Ovary (tissue), 9 donors: ENCODE data around the gene HOXA11. TPM values are rescaled to one million over a fixed set of nuclear protein-coding genes. Genes with fewer than 3 reads are reported as not detected.

Experiments used
- DNase-seq, 5 donors: peaks; one replicate each; pipeline ENCODE4 v3.0.0-alpha.2; 2019 to 2020
- H3K27ac ChIP-seq, 2 donors: fragments of 200-600 bp; one replicate each; pipeline versions ENCODE4 v1.5.1 to v1.8.0; 2019 to 2022
- H3K27me3 ChIP-seq: fragments of 200-600 bp; one replicate; pipeline ENCODE4 v1.8.0; 2022
- H3K36me3 ChIP-seq: fragments of 200-600 bp; sonication (generic); one replicate; pipeline ENCODE4 v1.5.1; 2019
- H3K4me1 ChIP-seq: one replicate; pipeline ENCODE4 v1.8.1; 2013; ENCODE audit warnings: mild to moderate bottlenecking, moderate library complexity; ENCODE audit not compliant: insufficient read depth
- H3K4me3 ChIP-seq: fragments of 200-600 bp; sonication (generic); one replicate; pipeline ENCODE4 v1.5.1; 2017
- H3K9me3 ChIP-seq, 2 donors: fragments of 200-600 bp in 1 of 2; sonication (generic) in 1 of 2; one replicate each; pipeline versions ENCODE4 v1.5.1 to v1.8.1; 2013 to 2019; ENCODE audit warnings: mild to moderate bottlenecking in 1 of 2, moderate library complexity in 1 of 2
- CTCF ChIP-seq, 3 donors: fragments of 450-650 bp in 2 of 3; fragments of 200-600 bp in 1 of 3; IDR thresholded peaks; one replicate each; pipeline versions ENCODE4 v1.5.1 to v1.8.0; 2016 to 2022; ENCODE audit warnings: antibody characterized with exemption in 3 of 3, mild to moderate bottlenecking in 1 of 3
- EP300 ChIP-seq: sonication (generic); formaldehyde crosslinking; IDR thresholded peaks from one replicate; pipeline ENCODE4 v1.6.1; 2017; ENCODE audit warnings: antibody characterized with exemption
- POLR2A ChIP-seq: fragments of 450-650 bp; IDR thresholded peaks from one replicate; pipeline ENCODE4 v1.6.1; 2017; ENCODE audit warnings: antibody characterized with exemption, mild to moderate bottlenecking, moderate library complexity
- WGBS, 3 donors: extraction: QIAGEN DNeasy Blood & Tissue Kit in 1 of 3; methylation state at CpG; one replicate each; pipeline versions ENCODE4 v1.1.5 to v1.1.7; 2013 to 2017; 5-methylcytosine and 5-hydroxymethylcytosine counted together
- intact Hi-C, 4 donors: fragments of 100-400 bp; cut with DNase I; formaldehyde crosslinking; loops; one replicate each; pipeline versions ENCODE4 v1.11.0 to v1.15.1; 2022 to 2023
- polyA plus RNA-seq, 2 donors: library from polyadenylated mRNA; stranded (reverse); fragments of 200-250 nt in 1 of 2; fragments of 350-450 nt in 1 of 2; fragmentation: Illumina TruSeq in 1 of 2; extraction: RNeasy Lipid Tissue Mini Kit (QIAGEN cat#74804) in 1 of 2; gene quantifications; one replicate each; pipeline ENCODE4 v1.2.3, GENCODE V29; 2013 to 2014
- total RNA-seq, 7 donors: library from RNA; depleted of rRNA in 2 of 7; stranded (reverse); fragments of >200 nt in 2 of 7; fragmentation: NEBNext Ultra II Directional in 3 of 7; extraction: Animal tissue kit (Norgen Biotek cat#: 25700) in 3 of 7; gene quantifications; one replicate each; pipeline versions ENCODE4 v1.1.0 to v1.2.4, GENCODE V29; 2016 to 2023
- donor health status: DM: no; HTN: no; CAD: no; lungs with moderate emphysema.
- donor health status: DM: no; HTN: no; CAD: no.
- donor health status: Bipolar disorder and iron deficiency.
- donor health status: DM: yes; HTN: yes; CAD: no.
- donor health status: DM: no; HTN: no; CAD: no.
- donor health status: DM: yes; HTN: yes; CAD: no.

Gene HOXA11
- total and polyA plus RNA-seq, 9 donors, result 0.11 to 2.0 (median 0.91) TPM; not detected in 3

DNA sequence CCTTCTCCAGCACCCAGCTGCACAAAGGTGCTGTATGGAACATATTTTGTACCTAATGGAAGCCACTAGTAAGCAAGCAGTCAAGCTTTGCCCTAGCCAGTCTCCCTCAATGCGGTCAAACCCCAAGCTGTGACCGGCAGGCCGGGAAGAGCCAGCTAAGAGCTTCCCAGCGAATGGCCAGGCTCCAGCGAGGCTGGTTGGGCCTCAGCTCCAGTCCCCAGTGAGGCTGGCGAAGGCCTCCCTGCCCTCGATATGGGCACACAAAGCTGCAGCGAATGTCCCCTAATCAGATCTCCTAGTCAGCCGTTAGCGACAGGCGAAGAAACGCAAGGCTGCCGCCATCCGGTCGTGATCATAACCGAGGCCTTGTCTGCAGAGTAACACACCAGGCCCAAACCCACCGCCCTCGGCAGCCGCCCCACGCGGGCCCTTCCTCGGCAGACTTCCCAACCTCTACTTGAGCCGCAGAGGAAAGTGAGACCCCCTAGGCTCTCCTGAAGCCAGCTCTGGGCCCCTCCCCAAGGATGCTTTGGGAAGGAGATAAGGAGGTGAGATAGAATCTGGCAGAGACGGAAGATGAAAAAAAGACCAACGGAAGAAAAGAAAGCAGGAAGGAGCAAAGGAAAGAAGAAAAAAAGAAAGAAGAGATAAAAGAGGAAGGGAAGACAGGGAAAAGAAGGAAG, 16.6 kb downstream of the HOXA11 start:
- WGBS, 3 donors, result 44 to 55% (median 45%) methylated on average over 25 of the region's 25 CpGs
- no peak for DNase-seq
- H3K4me3 ChIP-seq, result peak overlapping the region; percentile 53
- intact Hi-C loops, result loop anchor here in 3 of 4 donors (5.0 to 10.0 kb wide), 3 partner anchors 794 to 1284 kb away; no protein-coding TSS in a partner anchor
- H3K4me1 ChIP-seq, result peaks cover 7% of the 10 kb centered on the region
- peaks cover 22% of the 10 kb centered on the region for H3K27me3 ChIP-seq
- no peak overlapping the region for H3K27ac ChIP-seq
- H3K9me3 ChIP-seq, result no peaks in the 10 kb centered on the region
- H3K36me3 ChIP-seq, result no peaks in the 10 kb centered on the region
- TF ChIP-seq POLR2A (no peak), CTCF (IDR thresholded peaks at IDR 0.05) (no peak)

- Histone ChIP-seq H3K4me1 (peaks cover 5% of the 10 kb centered on the region), H3K36me3 (no peaks in the 10 kb centered on the region), H3K9me3 (no peaks in the 10 kb centered on the region), H3K27ac (no peak overlapping the region), H3K4me3 (peak overlapping the region; percentile 53), H3K27me3 (peaks cover 22% of the 10 kb centered on the region)
- TF ChIP-seq CTCF (IDR thresholded peaks at IDR 0.05), result no peak
- no peak for TF ChIP-seq EP300
- no peak for TF ChIP-seq POLR2A
- intact Hi-C loops, result loop anchor here in 3 of 4 donors (5.0 to 10.0 kb wide), 3 partner anchors 793 to 1283 kb away; no protein-coding TSS in a partner anchor
- 53 to 57% (median 56%) methylated on average over 4 of the region's 4 CpGs for WGBS, 3 donors
- no peak for DNase-seq
Measured at GRCh38 chr7:27167916-27168264, 17.1 kb downstream of the HOXA11 start.

GRCh38 chr7:27166531-27167505, 18.2 kb downstream of the HOXA11 start:
- no peak for DNase-seq
- H3K4me3 ChIP-seq, result peak overlapping the region; percentile 53
- no peak for TF ChIP-seq CTCF (IDR thresholded peaks at IDR 0.05)
- no peak for TF ChIP-seq EP300
- no peak for TF ChIP-seq POLR2A
- no peak overlapping the region for H3K27ac ChIP-seq
- H3K9me3 ChIP-seq, result no peaks in the 10 kb centered on the region
- intact Hi-C loops, result loop anchor here in 3 of 4 donors (5.0 to 10.0 kb wide), 3 partner anchors 792 to 1282 kb away; no protein-coding TSS in a partner anchor
- peaks cover 22% of the 10 kb centered on the region for H3K27me3 ChIP-seq
- H3K4me1 ChIP-seq, result no peaks in the 10 kb centered on the region
- no peaks in the 10 kb centered on the region for H3K36me3 ChIP-seq
- WGBS, 3 donors, result 25 to 44% (median 30%) methylated on average over 50 of the region's 50 CpGs

DNA sequence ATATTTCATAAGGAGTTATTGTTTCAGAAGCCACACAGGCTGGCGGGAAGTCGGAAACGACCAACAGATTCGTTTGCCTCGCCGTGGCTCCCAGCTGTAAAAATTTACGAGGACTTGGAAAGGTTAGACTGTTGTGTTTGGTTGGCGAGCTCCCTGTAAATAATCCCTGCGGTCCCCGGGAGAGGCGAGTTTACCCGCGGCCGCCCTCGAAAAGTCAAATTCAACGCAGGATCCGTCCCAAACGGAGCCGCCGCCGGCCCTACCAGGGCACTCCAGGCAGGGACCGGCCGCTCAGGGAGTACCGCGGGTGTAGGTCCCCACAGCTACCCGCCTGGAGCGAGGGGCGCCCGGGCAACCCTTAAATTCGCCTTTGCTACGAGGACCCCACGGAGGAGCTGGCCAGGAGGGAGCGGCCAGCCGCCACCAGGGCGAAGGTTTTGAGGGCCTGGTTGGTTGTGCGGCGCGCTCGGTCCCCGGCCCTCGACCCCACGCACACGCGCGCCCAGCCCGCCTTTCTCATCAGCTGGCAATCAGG, 19.0 kb downstream of the HOXA11 start:
- no peaks in the 10 kb centered on the region for H3K9me3 ChIP-seq
- H3K4me3 ChIP-seq, result peak overlapping the region; percentile 53
- TF ChIP-seq CTCF (IDR thresholded peaks at IDR 0.05) (no peak), POLR2A (no peak), EP300 (no peak)
- 6 to 18% (median 7%) methylated on average over 43 to 46 of the region's 46 CpGs for WGBS, 3 donors
- no peak overlapping the region for H3K27ac ChIP-seq
- H3K27me3 ChIP-seq, result peaks cover 22% of the 10 kb centered on the region
- DNase-seq, result no peak
- intact Hi-C loops, result loop anchor here in 3 of 4 donors (5.0 to 10.0 kb wide), 3 partner anchors 791 to 1281 kb away; no protein-coding TSS in a partner anchor
- H3K4me1 ChIP-seq, result no peaks in the 10 kb centered on the region
- H3K36me3 ChIP-seq, result no peaks in the 10 kb centered on the region
